ENCODE measurements around the gene MCIDAS.

MCIDAS gene

GRCh38 chr5:55226934-55227663, at the start of gene MCIDAS:
Gene MCIDAS, minus strand, starts transcription at chr5:55227315. Its CDS starts 177 bp downstream, at chr5:55227138.
- peak in 1 of 51 donors; percentile 29 for DNase-seq

- no peak for DNase-seq
Measured at GRCh38 chr5:55276771-55277170, 49.7 kb upstream of the MCIDAS start.

DNA sequence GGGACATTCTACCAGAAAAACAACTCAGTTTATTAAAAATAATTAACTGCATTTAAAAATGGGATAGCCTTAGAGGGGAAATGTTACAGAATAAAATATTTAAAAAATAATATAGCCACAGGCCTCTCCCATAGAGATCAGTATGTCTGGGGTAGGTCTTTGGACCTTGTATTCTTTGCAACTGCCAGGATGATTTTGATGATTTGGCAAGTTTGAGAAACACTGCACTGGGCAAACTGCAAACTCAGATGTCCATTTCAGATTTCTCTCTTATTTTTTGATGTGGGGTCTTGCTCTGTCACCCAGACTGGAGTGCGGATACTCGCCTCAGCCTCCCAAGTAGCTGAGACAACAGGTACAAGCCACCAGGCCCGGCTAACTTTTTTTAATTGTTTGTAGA, 31.2 kb upstream of the MCIDAS start:
- DNase-seq, result no peak

DNA sequence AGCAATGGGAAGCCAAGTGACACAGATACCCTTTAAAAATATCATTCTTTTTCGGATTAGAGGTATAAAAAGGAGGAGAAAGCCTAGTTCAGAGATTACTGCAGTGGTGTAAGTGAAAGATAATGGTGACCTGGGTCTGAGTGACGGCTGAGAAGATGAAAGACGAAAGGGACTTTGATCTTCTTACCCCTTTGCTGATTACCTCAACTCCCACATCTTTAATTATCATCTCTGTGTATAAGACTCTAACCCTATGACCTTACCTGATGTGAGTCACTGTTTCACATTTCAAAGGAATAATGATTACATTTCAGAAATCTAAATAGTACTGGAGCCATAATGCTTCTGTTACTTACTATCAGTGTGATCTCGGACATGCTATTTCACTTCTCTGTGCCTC, 27.7 kb upstream of the MCIDAS start:
- DNase-seq, result no peak

- DNase-seq, result no peak
Measured at GRCh38 chr5:55250064-55250463, 22.9 kb upstream of the MCIDAS start.

GRCh38 chr5:55241746-55242145, 14.6 kb upstream of the MCIDAS start:
- no peak for DNase-seq

DNA sequence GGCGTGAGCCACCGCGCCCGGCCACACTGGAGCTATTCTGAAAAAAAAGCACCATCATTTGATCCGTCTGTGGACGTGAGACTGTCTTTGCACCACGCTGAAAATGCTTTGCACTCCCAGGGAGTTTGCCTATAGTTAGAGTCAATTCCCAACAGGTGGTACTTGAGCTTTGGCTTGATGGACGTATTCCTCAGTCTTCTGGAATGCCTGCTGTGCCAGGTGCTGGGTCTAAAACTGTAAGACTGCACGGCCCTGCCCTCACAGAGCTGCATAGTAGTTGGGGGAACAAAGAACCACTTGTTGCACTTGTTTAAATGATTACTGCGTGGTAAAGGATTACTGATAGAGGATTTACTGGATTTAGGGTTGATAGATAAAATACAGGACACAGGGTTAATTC, 9.7 kb upstream of the MCIDAS start:
- DNase-seq, result no peak

- DNase-seq, result peak in 1 of 51 donors; percentile 43
Measured at GRCh38 chr5:55234121-55234700, 7.1 kb upstream of the MCIDAS start.

DNA sequence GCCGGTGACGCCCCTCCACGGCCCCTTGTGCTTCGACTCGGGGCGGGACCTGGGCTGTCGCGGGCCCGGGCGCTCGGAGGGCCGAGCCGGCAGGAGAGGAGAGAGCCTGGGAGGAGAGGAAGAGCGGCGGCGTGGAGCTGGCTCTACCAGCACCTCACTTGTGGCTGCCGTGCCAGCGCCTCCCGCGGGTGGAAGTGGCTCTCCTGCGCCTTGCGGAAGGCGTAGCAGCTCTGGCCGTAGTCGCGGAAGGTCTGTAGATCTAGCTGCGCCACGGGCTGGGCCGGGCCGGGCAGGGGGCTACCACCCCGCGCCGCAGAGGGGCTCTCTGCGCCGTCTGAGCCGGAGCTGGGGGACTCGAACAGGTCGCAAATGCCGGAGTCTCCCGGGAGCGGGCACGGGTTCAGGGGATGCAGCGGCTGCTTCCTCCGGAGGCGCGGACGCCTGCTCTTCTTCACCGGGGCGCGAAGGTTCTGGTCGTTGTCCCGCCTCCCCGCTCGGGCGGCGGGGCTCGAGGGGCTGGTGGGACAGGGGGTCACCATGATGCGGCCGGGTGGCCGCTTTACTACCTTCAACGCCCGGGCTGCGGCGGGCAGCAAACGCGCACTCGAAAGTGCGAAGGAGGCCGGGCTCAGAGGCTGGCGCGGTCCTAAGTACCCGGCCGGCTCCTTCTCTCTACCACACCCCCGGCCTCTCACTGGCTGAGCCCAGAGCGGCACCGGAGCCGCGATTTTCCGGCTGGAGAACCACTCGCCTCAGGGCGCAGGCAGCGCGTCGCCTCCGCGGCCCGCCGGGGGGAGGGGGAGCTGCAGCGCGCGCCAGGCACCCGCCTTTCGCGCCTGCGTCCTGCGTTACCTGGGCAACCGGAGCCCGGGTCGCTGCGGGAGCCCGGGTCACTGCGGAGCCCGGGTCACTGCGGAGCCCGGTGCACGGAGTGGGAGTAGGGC, 6.1 kb upstream of the MCIDAS start, which contains the start of gene CCNO:
Gene CCNO (minus strand): TSS at position 624 of the 944 bp plus-strand sequence. CDS start 85 bp downstream, at position 539.
- DNase-seq, result peak in 23 of 51 donors; percentile 7 to 61 (median 36)

- peak in 3 of 51 donors; percentile 8 to 49 (median 41) for DNase-seq
Measured at GRCh38 chr5:55232271-55232984, 5.3 kb upstream of the MCIDAS start.

DNA sequence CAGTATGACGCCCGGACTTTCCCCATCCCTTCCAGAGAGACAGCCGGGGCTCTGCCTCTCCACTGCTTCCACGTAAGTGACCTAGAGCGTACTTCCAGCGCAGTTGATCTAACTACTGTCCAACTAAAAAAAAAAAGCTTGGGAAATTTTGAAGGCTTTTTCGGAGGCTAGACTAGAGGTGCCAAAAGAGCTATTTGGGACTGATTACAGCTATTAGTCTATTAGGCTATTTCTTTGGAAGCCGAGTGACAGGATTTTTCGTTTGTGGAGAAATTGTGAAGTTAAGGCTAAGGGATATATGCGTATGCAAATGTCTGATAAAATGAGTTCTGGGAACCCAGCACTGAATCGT, 4.8 kb upstream of the MCIDAS start:
- peak in 1 of 51 donors; percentile 38 for DNase-seq

DNA sequence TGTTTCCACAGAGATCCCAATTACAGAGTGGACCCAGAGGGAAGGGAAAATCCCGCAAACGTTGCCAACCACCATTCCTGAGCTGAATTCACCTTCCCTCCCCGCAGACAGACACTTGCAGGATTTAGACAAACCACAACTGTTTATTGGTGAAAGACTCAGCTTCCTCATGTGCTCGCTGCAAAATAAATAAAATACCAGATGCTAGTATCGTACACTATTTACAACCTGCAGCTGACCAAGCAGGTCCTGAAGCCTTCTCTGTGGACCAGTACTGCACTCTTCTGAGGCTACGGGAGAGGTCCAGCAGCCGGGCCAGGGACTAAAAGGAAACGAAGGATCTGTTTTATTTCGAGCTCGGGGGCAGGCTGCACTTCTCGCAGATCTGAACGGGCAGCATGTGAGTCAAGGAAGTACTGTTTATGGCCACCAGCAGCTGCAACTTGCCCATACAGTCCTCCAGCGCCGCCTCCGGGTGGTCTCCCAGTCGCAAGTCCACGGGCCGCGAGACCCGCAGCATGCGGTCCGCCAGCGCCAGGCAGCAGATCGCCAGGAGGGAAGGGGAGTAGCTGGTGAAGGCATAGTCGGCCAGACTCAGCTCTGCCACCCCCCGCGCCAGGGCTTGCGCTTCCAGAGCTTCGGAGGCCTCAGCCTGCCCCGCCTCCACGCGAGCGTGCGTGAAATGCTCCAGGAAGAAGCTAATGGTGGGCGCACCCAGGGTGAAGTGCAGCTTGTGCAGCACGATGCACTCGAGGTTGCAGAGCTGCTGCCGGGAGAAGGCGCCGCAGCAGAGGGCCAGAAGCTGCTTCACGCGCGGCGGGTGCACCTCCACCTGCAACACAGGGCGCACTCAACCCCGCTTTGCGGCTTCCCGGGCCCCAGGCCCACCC, 4.2 kb upstream of the MCIDAS start:
- peak in 3 of 51 donors; percentile 8 to 26 (median 17) for DNase-seq

- no peak for DNase-seq
Measured at GRCh38 chr5:55230086-55230629, 3.0 kb upstream of the MCIDAS start.

- peak in 1 of 51 donors; percentile 21 for DNase-seq
Measured at GRCh38 chr5:55227664-55228430, 732 bp upstream of the MCIDAS start.

DNA sequence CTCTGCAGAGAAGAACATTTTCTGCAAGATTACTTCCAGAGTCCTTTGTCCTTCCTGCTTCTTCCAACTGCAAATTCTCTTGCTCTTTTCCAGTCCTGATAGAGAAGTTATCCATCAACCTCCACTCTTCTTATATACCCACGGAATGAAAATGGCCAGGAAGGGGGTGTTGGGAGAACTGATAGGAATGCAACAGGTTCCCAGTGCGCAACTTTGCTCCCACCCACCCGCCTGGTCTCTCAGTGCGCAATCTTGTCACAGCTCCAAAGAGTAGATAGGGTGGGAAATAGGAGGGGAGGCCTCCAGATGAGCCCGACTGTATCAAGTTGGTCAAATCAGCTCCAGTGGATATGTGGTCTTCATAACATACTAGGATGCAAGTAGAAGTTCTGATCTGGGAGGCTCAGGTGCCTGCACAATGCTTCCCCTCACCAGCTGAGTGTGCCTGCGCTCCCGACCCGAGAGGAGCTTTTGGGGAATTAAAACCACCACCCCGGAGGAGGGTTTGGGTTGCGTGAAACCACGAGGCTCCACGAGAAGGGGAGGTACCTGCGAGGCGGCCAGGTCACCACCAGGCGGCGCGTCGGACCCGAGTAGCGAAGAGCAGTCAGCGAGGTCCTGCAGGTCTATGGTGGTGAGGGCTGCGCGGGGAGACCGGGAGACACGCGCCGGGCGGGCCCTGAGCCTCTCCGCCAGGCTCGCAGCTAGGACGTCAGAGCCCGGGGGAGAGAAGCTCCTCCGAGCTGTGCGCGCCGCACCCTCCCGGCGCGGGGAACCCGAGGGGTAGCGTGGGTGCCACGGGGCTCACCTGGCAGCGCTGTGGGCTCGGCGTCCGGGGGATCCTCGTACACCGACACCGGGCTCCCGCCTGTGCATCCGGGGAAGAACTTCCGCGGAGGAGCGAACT, 835 bp downstream of the MCIDAS start:
- peak in 1 of 51 donors; percentile 14 for DNase-seq

DNA sequence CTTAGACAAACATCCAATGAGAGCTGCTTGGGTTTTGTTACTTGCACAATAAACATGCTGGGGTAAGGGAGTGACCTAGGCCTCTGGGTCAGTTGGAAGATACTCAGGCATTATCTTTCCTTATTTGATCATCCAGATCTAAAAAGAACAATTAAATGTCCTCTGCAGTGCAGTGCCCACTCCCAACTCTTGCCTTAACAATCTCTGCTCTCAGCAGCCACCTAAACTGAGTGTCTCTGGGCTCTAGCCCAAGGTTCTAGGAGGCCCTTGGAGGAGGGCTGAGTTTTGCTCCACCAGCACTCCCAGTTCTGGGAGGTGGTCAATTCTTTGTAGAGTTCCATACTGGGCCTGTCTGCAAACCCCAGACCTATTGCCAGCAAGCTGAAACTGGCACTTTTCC, 1.8 kb downstream of the MCIDAS start:
- DNase-seq, result no peak

- DNase-seq, result no peak
Measured at GRCh38 chr5:55223812-55224240, 3.3 kb downstream of the MCIDAS start.

All from hypothalamus (tissue), 51 donors.